ENCODE measurements around the gene DCPS.

DNA sequence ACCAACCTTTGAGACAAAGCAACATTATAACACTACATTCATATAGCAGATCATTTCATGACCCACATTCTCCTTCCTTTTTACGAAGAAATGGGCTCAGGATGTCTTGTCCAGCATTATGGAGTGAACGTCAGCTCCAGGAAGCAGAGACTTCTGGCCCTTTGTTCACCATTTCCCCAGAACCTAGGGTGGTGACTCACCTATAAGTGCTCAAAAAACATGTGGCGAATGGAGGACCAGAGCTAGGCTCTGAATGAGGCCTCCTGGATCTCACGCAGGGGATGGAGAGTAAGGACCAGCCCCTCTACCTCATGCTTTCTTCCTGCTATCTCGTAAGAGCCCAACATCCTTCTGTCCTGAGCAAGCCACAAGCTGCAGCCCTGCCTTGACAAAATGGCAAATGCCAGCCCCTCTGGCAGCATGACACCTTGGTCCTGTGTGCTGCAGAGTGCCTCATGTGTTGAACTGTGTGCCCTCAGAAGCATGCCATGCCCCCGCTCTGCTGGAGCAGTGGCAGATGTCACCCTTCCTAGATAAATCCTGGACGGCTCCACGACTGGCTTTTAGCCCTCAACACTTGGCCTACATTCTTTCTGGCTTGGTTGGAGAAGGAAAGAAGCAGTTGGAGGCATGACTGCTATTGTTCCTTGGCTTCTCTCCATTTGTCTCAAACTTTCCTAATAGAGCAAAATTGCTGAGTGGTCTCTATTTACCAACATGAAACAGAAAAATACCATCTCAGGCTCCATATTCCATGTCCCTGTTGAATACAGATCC is 45.1 kb downstream of the DCPS start:
- TF ChIP-seq, protein P1, sequence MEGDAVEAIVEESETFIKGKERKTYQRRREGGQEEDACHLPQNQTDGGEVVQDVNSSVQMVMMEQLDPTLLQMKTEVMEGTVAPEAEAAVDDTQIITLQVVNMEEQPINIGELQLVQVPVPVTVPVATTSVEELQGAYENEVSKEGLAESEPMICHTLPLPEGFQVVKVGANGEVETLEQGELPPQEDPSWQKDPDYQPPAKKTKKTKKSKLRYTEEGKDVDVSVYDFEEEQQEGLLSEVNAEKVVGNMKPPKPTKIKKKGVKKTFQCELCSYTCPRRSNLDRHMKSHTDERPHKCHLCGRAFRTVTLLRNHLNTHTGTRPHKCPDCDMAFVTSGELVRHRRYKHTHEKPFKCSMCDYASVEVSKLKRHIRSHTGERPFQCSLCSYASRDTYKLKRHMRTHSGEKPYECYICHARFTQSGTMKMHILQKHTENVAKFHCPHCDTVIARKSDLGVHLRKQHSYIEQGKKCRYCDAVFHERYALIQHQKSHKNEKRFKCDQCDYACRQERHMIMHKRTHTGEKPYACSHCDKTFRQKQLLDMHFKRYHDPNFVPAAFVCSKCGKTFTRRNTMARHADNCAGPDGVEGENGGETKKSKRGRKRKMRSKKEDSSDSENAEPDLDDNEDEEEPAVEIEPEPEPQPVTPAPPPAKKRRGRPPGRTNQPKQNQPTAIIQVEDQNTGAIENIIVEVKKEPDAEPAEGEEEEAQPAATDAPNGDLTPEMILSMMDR (IDR thresholded peaks at IDR 0.05), result no peak
- TF ChIP-seq POLR2A (IDR thresholded peaks at IDR 0.05), result no peak
